ENCODE results near the gene LRRC8D.

DNA sequence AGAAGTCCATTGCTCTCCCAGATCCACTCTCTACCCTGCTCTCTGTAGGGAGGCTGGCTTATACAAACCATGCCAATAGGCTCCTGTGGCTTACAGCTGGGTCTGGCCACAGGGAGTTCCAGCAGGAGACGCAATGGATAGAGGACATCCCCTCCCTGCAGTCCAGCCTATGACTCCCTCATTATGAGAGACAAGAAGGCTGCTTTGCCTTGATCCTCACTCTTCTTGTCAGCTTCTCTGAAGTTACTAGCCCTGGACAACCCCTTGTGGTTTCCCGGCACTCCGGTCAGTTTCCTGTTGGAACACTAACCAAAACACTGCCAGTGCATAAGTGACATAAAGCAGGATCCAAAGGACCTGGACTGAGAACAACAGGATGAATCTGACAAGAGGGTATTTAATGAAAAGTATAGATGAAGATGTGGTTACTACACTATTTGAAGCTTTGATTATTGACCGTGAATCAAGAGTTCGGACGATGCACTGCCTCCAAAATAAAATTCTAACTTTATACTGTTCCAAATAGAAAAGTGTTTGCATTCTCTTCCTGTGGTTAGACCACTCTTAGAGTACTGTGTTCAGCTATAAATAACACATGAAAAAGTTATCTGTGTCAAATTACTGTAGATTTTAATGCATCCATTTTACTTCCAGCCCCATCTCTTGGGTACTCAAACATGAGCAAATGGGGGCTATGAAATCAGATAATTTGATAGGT is 141.4 kb downstream of the LRRC8D start:
- TF ChIP-seq, protein P1, sequence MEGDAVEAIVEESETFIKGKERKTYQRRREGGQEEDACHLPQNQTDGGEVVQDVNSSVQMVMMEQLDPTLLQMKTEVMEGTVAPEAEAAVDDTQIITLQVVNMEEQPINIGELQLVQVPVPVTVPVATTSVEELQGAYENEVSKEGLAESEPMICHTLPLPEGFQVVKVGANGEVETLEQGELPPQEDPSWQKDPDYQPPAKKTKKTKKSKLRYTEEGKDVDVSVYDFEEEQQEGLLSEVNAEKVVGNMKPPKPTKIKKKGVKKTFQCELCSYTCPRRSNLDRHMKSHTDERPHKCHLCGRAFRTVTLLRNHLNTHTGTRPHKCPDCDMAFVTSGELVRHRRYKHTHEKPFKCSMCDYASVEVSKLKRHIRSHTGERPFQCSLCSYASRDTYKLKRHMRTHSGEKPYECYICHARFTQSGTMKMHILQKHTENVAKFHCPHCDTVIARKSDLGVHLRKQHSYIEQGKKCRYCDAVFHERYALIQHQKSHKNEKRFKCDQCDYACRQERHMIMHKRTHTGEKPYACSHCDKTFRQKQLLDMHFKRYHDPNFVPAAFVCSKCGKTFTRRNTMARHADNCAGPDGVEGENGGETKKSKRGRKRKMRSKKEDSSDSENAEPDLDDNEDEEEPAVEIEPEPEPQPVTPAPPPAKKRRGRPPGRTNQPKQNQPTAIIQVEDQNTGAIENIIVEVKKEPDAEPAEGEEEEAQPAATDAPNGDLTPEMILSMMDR (conservative IDR thresholded peaks at IDR 0.05; ENCODE audit: low read depth, low read length), result no peak
- no peak for TF ChIP-seq POLR2A (IDR thresholded peaks at IDR 0.05; ENCODE audit: low read depth, low read length)
- TF ChIP-seq MXI1 (IDR thresholded peaks at IDR 0.05; ENCODE audit: borderline replicate concordance, low read depth, low read length), result no peak
- no peak for TF ChIP-seq USF2 (IDR thresholded peaks at IDR 0.05; ENCODE audit: low read depth, low read length)
- TF ChIP-seq ELK1 (IDR thresholded peaks at IDR 0.05; ENCODE audit: borderline replicate concordance, low read depth, low read length), result no peak
- no peak for TF ChIP-seq FOS (IDR thresholded peaks at IDR 0.05; ENCODE audit: low read depth, low read length)
- TF ChIP-seq MAZ (IDR thresholded peaks at IDR 0.05; ENCODE audit: borderline replicate concordance, low read depth, low read length), result no peak
- TF ChIP-seq SMC3 (IDR thresholded peaks at IDR 0.05; ENCODE audit: low read depth, low read length), result no peak
- no peak for TF ChIP-seq RFX5 (IDR thresholded peaks at IDR 0.05; ENCODE audit: low read depth, low read length)
- TF ChIP-seq MAFK (IDR thresholded peaks at IDR 0.05; ENCODE audit: low read depth, low read length), result no peak
